Osteoblast (primary cell): ENCODE results near the gene NUDT4. TPM values are rescaled to one million over a fixed set of nuclear protein-coding genes. Genes with fewer than 3 reads are reported as not detected.

Experiments
- DNase-seq: peaks from one replicate; pipeline ENCODE4 v3.0.0; 2011; ENCODE audit warnings: low spot score, mixed read lengths; ENCODE audit not compliant: insufficient read length; ENCODE audit errors: missing footprints
- H2AFZ ChIP-seq: 2 replicates; pipeline ENCODE4 v1.6.0; 2011; ENCODE audit warnings: mild to moderate bottlenecking, low read length
- H3K27ac ChIP-seq: 2 replicates; pipeline ENCODE4 v1.5.1; 2011; ENCODE audit warnings: mild to moderate bottlenecking, low read depth, low read length, moderate library complexity
- H3K27me3 ChIP-seq: 2 replicates; pipeline ENCODE4 v1.6.0; 2012; ENCODE audit warnings: mild to moderate bottlenecking, control low read depth, inconsistent platforms, low read length, moderate library complexity; ENCODE audit not compliant: insufficient read depth
- H3K36me3 ChIP-seq: 2 replicates; pipeline ENCODE4 v1.5.1; 2011; ENCODE audit warnings: mild to moderate bottlenecking, low read length, control low read depth, moderate library complexity; ENCODE audit not compliant: insufficient read depth
- H3K4me1 ChIP-seq: 2 replicates; pipeline ENCODE4 v1.5.1; 2011; ENCODE audit warnings: mild to moderate bottlenecking, low read length, control low read depth, moderate library complexity; ENCODE audit not compliant: insufficient read depth
- H3K4me2 ChIP-seq: 2 replicates; pipeline ENCODE4 v1.6.0; 2011; ENCODE audit warnings: mild to moderate bottlenecking, low read length; ENCODE audit not compliant: insufficient read depth
- H3K4me3 ChIP-seq: fragments of 200-600 bp; sonication (generic); 3 replicates; pipeline ENCODE4 v1.5.1; 2012; ENCODE audit warnings: mild to moderate bottlenecking, low read length, inconsistent platforms; ENCODE audit not compliant: insufficient read depth
- H3K79me2 ChIP-seq: 2 replicates; pipeline ENCODE4 v1.6.0; 2012; ENCODE audit warnings: mild to moderate bottlenecking, low read length, control low read depth, inconsistent platforms; ENCODE audit not compliant: insufficient read depth
- H3K9me3 ChIP-seq: 2 replicates; pipeline ENCODE4 v1.5.1; 2011; ENCODE audit warnings: low read depth, low read length, control low read depth
- H4K20me1 ChIP-seq: 2 replicates; pipeline ENCODE4 v1.6.0; 2012; ENCODE audit warnings: mild to moderate bottlenecking, low read length, control low read depth; ENCODE audit not compliant: insufficient read depth
- total RNA-seq: library from RNA; depleted of rRNA; stranded (reverse); fragments of >200 nt; gene quantifications from 2 replicates; pipeline ENCODE4 v1.2.3, GENCODE V29; 2012
- TF ChIP-seq, protein P1 (sequence below): IDR thresholded peaks from 2 replicates; pipeline ENCODE4 v1.5.1; 2011; ENCODE audit warnings: mild to moderate bottlenecking, low read depth, low read length, moderate library complexity; ENCODE audit errors: extremely low read depth

Gene NUDT4
- total RNA-seq, 1 donor = 145 TPM

DNA sequence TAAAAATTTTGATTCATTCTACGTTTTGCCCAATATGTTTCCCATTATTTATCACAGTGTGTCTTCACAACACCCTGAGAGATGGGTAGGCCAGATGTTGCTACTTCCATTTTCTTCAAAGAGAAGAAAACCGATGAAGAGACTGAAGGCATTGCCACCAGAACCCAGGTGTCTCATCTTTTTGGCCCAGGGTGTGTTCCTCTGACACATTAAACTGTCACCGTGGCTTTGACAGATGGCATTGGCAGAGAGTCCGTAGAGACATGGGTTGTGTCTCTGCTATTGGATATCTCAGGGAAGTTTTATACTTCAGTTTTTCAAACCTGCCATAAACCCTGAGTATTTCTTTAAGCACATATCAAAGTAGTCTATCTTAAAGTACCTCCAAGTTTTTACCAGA lies 11.3 kb upstream of the NUDT4 start:
- Histone ChIP-seq H3K27me3 (no peaks in the 10 kb centered on the region), H3K36me3 (no peaks in the 10 kb centered on the region), H4K20me1 (no peaks in the 10 kb centered on the region), H3K79me2 (no peaks in the 10 kb centered on the region), H3K27ac (no peak overlapping the region), H2AFZ (no peak overlapping the region), H3K4me1 (peaks cover 9% of the 10 kb centered on the region), H3K4me2 (no peak overlapping the region), H3K9me3 (no peaks in the 10 kb centered on the region), H3K4me3 (no peak overlapping the region)
- DNase-seq = no peak
- TF ChIP-seq, protein P1, sequence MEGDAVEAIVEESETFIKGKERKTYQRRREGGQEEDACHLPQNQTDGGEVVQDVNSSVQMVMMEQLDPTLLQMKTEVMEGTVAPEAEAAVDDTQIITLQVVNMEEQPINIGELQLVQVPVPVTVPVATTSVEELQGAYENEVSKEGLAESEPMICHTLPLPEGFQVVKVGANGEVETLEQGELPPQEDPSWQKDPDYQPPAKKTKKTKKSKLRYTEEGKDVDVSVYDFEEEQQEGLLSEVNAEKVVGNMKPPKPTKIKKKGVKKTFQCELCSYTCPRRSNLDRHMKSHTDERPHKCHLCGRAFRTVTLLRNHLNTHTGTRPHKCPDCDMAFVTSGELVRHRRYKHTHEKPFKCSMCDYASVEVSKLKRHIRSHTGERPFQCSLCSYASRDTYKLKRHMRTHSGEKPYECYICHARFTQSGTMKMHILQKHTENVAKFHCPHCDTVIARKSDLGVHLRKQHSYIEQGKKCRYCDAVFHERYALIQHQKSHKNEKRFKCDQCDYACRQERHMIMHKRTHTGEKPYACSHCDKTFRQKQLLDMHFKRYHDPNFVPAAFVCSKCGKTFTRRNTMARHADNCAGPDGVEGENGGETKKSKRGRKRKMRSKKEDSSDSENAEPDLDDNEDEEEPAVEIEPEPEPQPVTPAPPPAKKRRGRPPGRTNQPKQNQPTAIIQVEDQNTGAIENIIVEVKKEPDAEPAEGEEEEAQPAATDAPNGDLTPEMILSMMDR = no peak

DNA sequence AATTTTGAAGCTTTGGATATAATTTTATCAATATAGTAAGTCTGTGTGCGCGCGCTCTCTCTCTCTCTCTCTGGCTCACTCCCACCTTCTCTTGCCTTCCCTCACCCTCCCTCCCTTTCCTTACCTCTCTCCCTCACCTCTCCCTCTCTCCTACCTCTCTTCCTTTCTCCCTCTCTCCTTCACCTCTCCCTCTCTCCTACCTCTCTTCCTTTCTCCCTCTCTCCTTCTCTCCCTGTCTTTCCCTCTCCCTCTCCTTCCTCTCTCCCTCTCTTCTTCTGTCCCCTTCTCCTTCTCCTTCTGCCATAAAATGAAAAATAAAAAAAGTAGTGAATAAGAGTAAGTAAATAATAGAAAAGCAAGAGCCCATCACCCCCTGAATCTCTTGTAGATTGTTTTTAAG lies 9.0 kb upstream of the NUDT4 start:
- no peaks in the 10 kb centered on the region for H3K36me3 ChIP-seq
- DNase-seq = no peak
- TF ChIP-seq, protein P1 = no peak
- no peaks in the 10 kb centered on the region for H4K20me1 ChIP-seq
- peaks cover 7% of the 10 kb centered on the region for H3K4me1 ChIP-seq
- no peak overlapping the region for H3K4me2 ChIP-seq
- H2AFZ ChIP-seq = no peak overlapping the region
- no peak overlapping the region for H3K4me3 ChIP-seq
- H3K27me3 ChIP-seq = no peaks in the 10 kb centered on the region
- H3K9me3 ChIP-seq = no peaks in the 10 kb centered on the region
- no peaks in the 10 kb centered on the region for H3K79me2 ChIP-seq
- no peak overlapping the region for H3K27ac ChIP-seq

DNA sequence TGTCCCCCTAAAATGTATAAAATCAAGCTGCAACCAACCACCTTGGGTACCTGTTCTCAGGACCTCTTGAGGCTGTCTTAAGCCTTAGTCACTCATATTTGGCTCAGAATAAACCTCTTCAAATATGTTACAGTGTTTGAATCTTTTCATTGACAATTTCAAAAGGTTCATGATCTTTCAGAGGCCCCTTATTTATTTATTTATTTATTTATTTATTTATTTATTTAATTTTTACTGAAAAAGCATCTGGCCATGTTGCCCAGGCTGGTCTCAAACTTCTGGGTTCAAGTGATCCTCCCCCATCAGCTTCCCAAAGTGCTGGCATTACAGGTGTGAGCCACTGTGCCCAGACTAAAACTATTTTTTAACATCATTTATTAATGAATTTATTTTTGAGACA lies 8.2 kb upstream of the NUDT4 start:
- Histone ChIP-seq H4K20me1 (no peaks in the 10 kb centered on the region), H2AFZ (no peak overlapping the region), H3K9me3 (no peaks in the 10 kb centered on the region), H3K36me3 (no peaks in the 10 kb centered on the region), H3K4me3 (no peak overlapping the region), H3K4me2 (no peak overlapping the region), H3K27me3 (no peaks in the 10 kb centered on the region), H3K27ac (no peak overlapping the region), H3K79me2 (no peaks in the 10 kb centered on the region), H3K4me1 (peaks cover 7% of the 10 kb centered on the region)
- DNase-seq = no peak
- TF ChIP-seq, protein P1 = no peak

GRCh38 chr12:93370947-93371346 lies 6.8 kb upstream of the NUDT4 start:
- Histone ChIP-seq H3K4me2 (no peak overlapping the region), H4K20me1 (no peaks in the 10 kb centered on the region), H3K36me3 (no peaks in the 10 kb centered on the region), H3K4me1 (peaks cover 1% of the 10 kb centered on the region), H3K27ac (no peak overlapping the region), H3K79me2 (no peaks in the 10 kb centered on the region), H2AFZ (no peak overlapping the region), H3K27me3 (no peaks in the 10 kb centered on the region), H3K9me3 (no peaks in the 10 kb centered on the region), H3K4me3 (no peak overlapping the region)
- DNase-seq = no peak
- TF ChIP-seq, protein P1 = no peak
